AG09309 (cell line): Measurements from ENCODE around the gene TRAPPC5.

Source experiments
- DNase-seq: peaks from one replicate; pipeline ENCODE4 v3.0.0-alpha.2; 2010; ENCODE audit warnings: low read depth
- H3K4me3 ChIP-seq: 2 replicates; pipeline ENCODE4 v1.5.1; 2011; ENCODE audit warnings: mild to moderate bottlenecking, low read depth, low read length, moderate library complexity; ENCODE audit not compliant: control insufficient read depth
- TF ChIP-seq, protein P1 (sequence below): IDR thresholded peaks from 2 replicates; pipeline ENCODE4 v1.5.1; 2011; ENCODE audit warnings: mild to moderate bottlenecking, low read depth, low read length, inconsistent platforms; ENCODE audit not compliant: insufficient read depth, control insufficient read depth; ENCODE audit errors: missing control alignments

The TRAPPC5 gene

DNA sequence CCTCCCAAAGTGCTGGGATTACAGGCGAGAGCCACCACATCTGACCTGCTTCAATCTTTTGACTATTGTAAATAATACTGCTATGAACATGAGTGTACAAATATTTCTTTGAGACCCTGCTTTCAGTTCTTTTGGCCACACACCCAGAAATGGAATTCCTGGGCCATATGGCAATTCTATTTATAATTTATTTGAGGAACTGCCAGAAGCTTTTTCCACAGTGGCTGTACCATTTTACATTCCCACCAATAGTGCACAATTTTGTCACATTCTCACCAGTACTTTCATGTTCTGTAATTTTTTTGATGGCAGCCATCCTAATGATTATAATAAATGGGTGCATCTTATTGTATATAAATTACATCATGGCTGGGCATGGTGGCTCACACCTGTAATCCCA lies 35.0 kb downstream of the TRAPPC5 start:
- no peak for DNase-seq
- H3K4me3 ChIP-seq: no peak overlapping the region
- TF ChIP-seq, protein P1, sequence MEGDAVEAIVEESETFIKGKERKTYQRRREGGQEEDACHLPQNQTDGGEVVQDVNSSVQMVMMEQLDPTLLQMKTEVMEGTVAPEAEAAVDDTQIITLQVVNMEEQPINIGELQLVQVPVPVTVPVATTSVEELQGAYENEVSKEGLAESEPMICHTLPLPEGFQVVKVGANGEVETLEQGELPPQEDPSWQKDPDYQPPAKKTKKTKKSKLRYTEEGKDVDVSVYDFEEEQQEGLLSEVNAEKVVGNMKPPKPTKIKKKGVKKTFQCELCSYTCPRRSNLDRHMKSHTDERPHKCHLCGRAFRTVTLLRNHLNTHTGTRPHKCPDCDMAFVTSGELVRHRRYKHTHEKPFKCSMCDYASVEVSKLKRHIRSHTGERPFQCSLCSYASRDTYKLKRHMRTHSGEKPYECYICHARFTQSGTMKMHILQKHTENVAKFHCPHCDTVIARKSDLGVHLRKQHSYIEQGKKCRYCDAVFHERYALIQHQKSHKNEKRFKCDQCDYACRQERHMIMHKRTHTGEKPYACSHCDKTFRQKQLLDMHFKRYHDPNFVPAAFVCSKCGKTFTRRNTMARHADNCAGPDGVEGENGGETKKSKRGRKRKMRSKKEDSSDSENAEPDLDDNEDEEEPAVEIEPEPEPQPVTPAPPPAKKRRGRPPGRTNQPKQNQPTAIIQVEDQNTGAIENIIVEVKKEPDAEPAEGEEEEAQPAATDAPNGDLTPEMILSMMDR: no peak

DNA sequence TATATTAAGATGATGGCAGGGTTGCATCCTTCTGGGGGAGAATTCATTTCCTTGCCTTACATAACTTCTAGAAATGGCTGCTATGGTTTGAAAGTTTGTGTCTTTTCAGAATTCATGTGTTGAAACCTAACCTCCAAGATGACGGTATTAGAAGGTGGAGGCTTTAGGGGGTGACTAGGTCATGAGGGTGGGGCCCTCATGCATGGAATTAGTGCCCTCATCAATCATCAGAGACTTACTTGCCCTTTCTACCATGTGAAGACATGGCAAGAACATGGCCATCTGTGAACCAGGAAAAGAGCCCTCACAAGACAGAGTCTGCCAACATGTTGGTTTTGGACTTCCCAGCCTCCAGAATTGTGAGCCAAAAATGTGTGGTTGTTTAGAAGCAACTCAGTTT lies 36.1 kb downstream of the TRAPPC5 start:
- DNase-seq: no peak
- TF ChIP-seq, protein P1: no peak
- H3K4me3 ChIP-seq: no peak overlapping the region

- DNase-seq: no peak
- no peak overlapping the region for H3K4me3 ChIP-seq
- TF ChIP-seq, protein P1: no peak
Observed at GRCh38 chr19:7718668-7719067, 38.0 kb downstream of the TRAPPC5 start.

- no peak for DNase-seq
- no peak overlapping the region for H3K4me3 ChIP-seq
- TF ChIP-seq, protein P1: no peak
Observed at GRCh38 chr19:7720351-7720750, 39.7 kb downstream of the TRAPPC5 start.

GRCh38 chr19:7722231-7722651 lies 41.6 kb downstream of the TRAPPC5 start:
- no peak for DNase-seq
- TF ChIP-seq, protein P1: no peak

GRCh38 chr19:7725791-7726190 lies 45.2 kb downstream of the TRAPPC5 start:
- no peak overlapping the region for H3K4me3 ChIP-seq
- TF ChIP-seq, protein P1: no peak
- no peak for DNase-seq

More at GRCh38 chr19:7722231-7722651, 41.6 kb downstream of the TRAPPC5 start:
- H3K4me3 ChIP-seq: no peak overlapping the region

- TF ChIP-seq, protein P1: no peak
- H3K4me3 ChIP-seq: no peak overlapping the region
- DNase-seq: no peak
Observed at GRCh38 chr19:7729211-7729610, 48.6 kb downstream of the TRAPPC5 start.
